ENCODE data around the gene CHST2. TPM values are rescaled to one million over a fixed set of nuclear protein-coding genes. Genes with fewer than 3 reads are reported as not detected.

The CHST2 gene
- polyA plus RNA-seq, 1 donor (not counting 4 experiments of a cell fraction or from before 2014, with no cell fraction given): 1.6 TPM

- Histone ChIP-seq H3K4me2 (ENCODE audit: control insufficient read depth, extremely low read depth, insufficient read depth, low read depth, low read length) (no peak overlapping the region), H2AFZ (ENCODE audit: control insufficient read depth, low read length) (no peak overlapping the region), H3K79me2 (ENCODE audit: control insufficient read depth, insufficient read depth, low read length) (no peaks in the 10 kb centered on the region), H3K9ac (ENCODE audit: control insufficient read depth, extremely low read depth, insufficient read depth, low read length) (no peak overlapping the region), H3K27ac (ENCODE audit: control insufficient read depth, insufficient read depth, low read length) (no peak overlapping the region), H4K20me1 (ENCODE audit: control insufficient read depth, extremely low read depth, insufficient read depth, low read length) (no peaks in the 10 kb centered on the region), H3K9me3 (ENCODE audit: control insufficient read depth, low read depth, low read length) (no peaks in the 10 kb centered on the region), H3K4me1 (ENCODE audit: control insufficient read depth, extremely low read depth, insufficient read depth, low read length) (no peaks in the 10 kb centered on the region), H3K27me3 (ENCODE audit: control insufficient read depth, extremely low read depth, insufficient read depth, low read length) (no peaks in the 10 kb centered on the region), H3K36me3 (ENCODE audit: control insufficient read depth in 2 of 2, extremely low read depth in 1 of 2, insufficient read depth in 2 of 2, low read length in 2 of 2) (no peaks in the 10 kb centered on the region), H3K4me3 (ENCODE audit: control insufficient read depth in 2 of 3, extremely low read depth in 1 of 3, insufficient read depth in 2 of 3, low read depth in 1 of 3, low read length in 3 of 3) (no peak overlapping the region), H3K9me1 (ENCODE audit: control insufficient read depth, extremely low read depth, insufficient read depth, low read length) (no peaks in the 10 kb centered on the region)
- FAIRE-seq (no peak), DNase-seq (ENCODE audit: low read depth, low spot score) (no peak)
- TF ChIP-seq EZH2 (IDR thresholded peaks at IDR 0.05; ENCODE audit: low read length) (no peak), CTCF (optimal IDR thresholded peaks at IDR 0.05 in 1 of 3, IDR thresholded peaks at IDR 0.05 in 1 of 3, conservative IDR thresholded peaks at IDR 0.05 in 1 of 3; ENCODE audit: extremely low read depth in 1 of 3, insufficient read depth in 2 of 3, low read length in 3 of 3) (no peak)
- dilution Hi-C loops (cut with MboI; ENCODE audit: extremely low pct_ligation_motif_present, low sequenced_read_pairs): no loop called here
Measured at GRCh38 chr3:143083781-143084180, 35.8 kb upstream of the CHST2 start.

- Histone ChIP-seq H3K27me3 (ENCODE audit: control insufficient read depth, extremely low read depth, insufficient read depth, low read length) (no peaks in the 10 kb centered on the region), H3K4me2 (ENCODE audit: control insufficient read depth, extremely low read depth, insufficient read depth, low read depth, low read length) (no peak overlapping the region), H3K9me3 (ENCODE audit: control insufficient read depth, low read depth, low read length) (no peaks in the 10 kb centered on the region), H3K27ac (ENCODE audit: control insufficient read depth, insufficient read depth, low read length) (no peak overlapping the region), H2AFZ (ENCODE audit: control insufficient read depth, low read length) (peak overlapping the region; percentile 12), H3K9me1 (ENCODE audit: control insufficient read depth, extremely low read depth, insufficient read depth, low read length) (no peaks in the 10 kb centered on the region), H3K4me3 (ENCODE audit: control insufficient read depth in 2 of 3, extremely low read depth in 1 of 3, insufficient read depth in 2 of 3, low read depth in 1 of 3, low read length in 3 of 3) (no peak overlapping the region), H3K9ac (ENCODE audit: control insufficient read depth, extremely low read depth, insufficient read depth, low read length) (no peak overlapping the region), H3K4me1 (ENCODE audit: control insufficient read depth, extremely low read depth, insufficient read depth, low read length) (no peaks in the 10 kb centered on the region), H3K36me3 (ENCODE audit: control insufficient read depth in 2 of 2, extremely low read depth in 1 of 2, insufficient read depth in 2 of 2, low read length in 2 of 2) (no peaks in the 10 kb centered on the region), H3K79me2 (ENCODE audit: control insufficient read depth, insufficient read depth, low read length) (no peaks in the 10 kb centered on the region), H4K20me1 (ENCODE audit: control insufficient read depth, extremely low read depth, insufficient read depth, low read length) (no peaks in the 10 kb centered on the region)
- dilution Hi-C loops (cut with MboI; ENCODE audit: extremely low pct_ligation_motif_present, low sequenced_read_pairs): no loop called here
- FAIRE-seq: no peak
- TF ChIP-seq CTCF (optimal IDR thresholded peaks at IDR 0.05 in 1 of 3, IDR thresholded peaks at IDR 0.05 in 1 of 3, conservative IDR thresholded peaks at IDR 0.05 in 1 of 3; ENCODE audit: extremely low read depth in 1 of 3, insufficient read depth in 2 of 3, low read length in 3 of 3) (peak in 1 of 3 experiments; percentile 3), EZH2 (IDR thresholded peaks at IDR 0.05; ENCODE audit: low read length) (no peak)
- DNase-seq (ENCODE audit: low read depth, low spot score): no peak
Measured at GRCh38 chr3:143084856-143085731, 34.5 kb upstream of the CHST2 start.
